GM12878 (cell line): ENCODE data around the gene NRG2. TPM values are rescaled to one million over a fixed set of nuclear protein-coding genes. Genes with fewer than 3 reads are reported as not detected.

ENCODE experiments used
- ATAC-seq: fragments of 200-7000 bp; cut with Tn5 transposase; 3 replicates; pipeline ENCODE4 v1.9.1; 2020; ENCODE audit warnings: mild to moderate bottlenecking, moderate library complexity
- BruUV-seq: library from RNA; stranded (reverse); fragments of 400-500 nt; replicated peaks from 2 replicates; lab custom pipeline; 2021; lab: Mats Ljungman, UMichigan
- CTCF ChIA-PET: fragments of 300-600 bp; sonication (Branson Sonifier 250); formaldehyde crosslinking; extraction: SDS; loops from one replicate; lab custom pipeline; 2021; ENCODE audit warnings: inconsistent platforms; lab: Yijun Ruan, JAX
- POLR2A ChIA-PET: fragments of 350-600 bp; formaldehyde crosslinking; extraction: SDS; loops from one replicate; lab custom pipeline; 2021; ENCODE audit warnings: inconsistent platforms; lab: Charles Lee
- RAD21 ChIA-PET: fragments of 300-600 bp; sonication (Branson Sonifier 250); formaldehyde crosslinking; loops from one replicate; lab custom pipeline; 2023; ENCODE audit warnings: antibody characterized with exemption; ENCODE audit not compliant: unreplicated experiment; lab: Charles Lee
- SMC1A ChIA-PET: fragments of 300-600 bp; sonication (Branson Sonifier 250); formaldehyde crosslinking; loops from one replicate; lab custom pipeline; 2023; ENCODE audit not compliant: unreplicated experiment, uncharacterized antibody; lab: Charles Lee
- DNase-seq: peaks from one replicate; pipeline ENCODE4 v3.0.0-alpha.2; 2011; ENCODE audit warnings: low read depth, low spot score
- FAIRE-seq: peaks from 3 replicates; lab custom pipeline; 2011; peaks lifted over from hg19 to GRCh38; lab: Jason Lieb, UNC
- H2AFZ ChIP-seq: 2 replicates; pipeline ENCODE4 v1.6.0; 2011; ENCODE audit warnings: low read depth, low read length, control low read depth; ENCODE audit not compliant: control insufficient read depth
- H3K27ac ChIP-seq: 2 replicates; pipeline ENCODE4 v1.5.1; 2011; ENCODE audit warnings: control low read depth; ENCODE audit not compliant: control insufficient read depth, insufficient read depth
- H3K27me3 ChIP-seq, 2 experiments: replicated peaks in 1 of 2; 2 replicates each; pipeline versions ENCODE4 v1.6.0 to v1.6.1; 2011; ENCODE audit warnings: low read length in 1 of 2; ENCODE audit not compliant: control insufficient read depth in 2 of 2, insufficient read depth in 2 of 2
- H3K36me3 ChIP-seq, 2 experiments: 2 replicates each; pipeline ENCODE4 v1.5.1; 2011; ENCODE audit warnings: low read length in 1 of 2; ENCODE audit not compliant: control insufficient read depth in 2 of 2, insufficient read depth in 2 of 2
- H3K4me1 ChIP-seq: 2 replicates; pipeline ENCODE4 v1.6.1; 2011; ENCODE audit warnings: mild to moderate bottlenecking, low read length, moderate library complexity, mixed read lengths; ENCODE audit not compliant: control insufficient read depth, insufficient read depth
- H3K4me2 ChIP-seq: 2 replicates; pipeline ENCODE4 v1.6.0; 2011; ENCODE audit warnings: control low read depth; ENCODE audit not compliant: control insufficient read depth, insufficient read depth
- H3K4me3 ChIP-seq: fragments of 200-600 bp; sonication (generic); 2 replicates; pipeline ENCODE4 v1.5.1; 2016
- H3K79me2 ChIP-seq: 2 replicates; pipeline ENCODE4 v1.6.0; 2011; ENCODE audit warnings: low read length; ENCODE audit not compliant: control insufficient read depth, insufficient read depth
- H3K9ac ChIP-seq: 2 replicates; pipeline ENCODE4 v1.8.0; 2011; ENCODE audit warnings: low read length, control low read depth, mixed read lengths; ENCODE audit not compliant: control insufficient read depth, insufficient read depth
- H3K9me3 ChIP-seq: replicated peaks from 3 replicates; pipeline ENCODE4 v1.5.1; 2011; ENCODE audit warnings: mild to moderate bottlenecking, low read length; ENCODE audit not compliant: control insufficient read depth, insufficient read depth
- H4K20me1 ChIP-seq: 2 replicates; pipeline ENCODE4 v1.6.0; 2011; ENCODE audit not compliant: control insufficient read depth, insufficient read depth
- BRCA1 ChIP-seq: IDR thresholded peaks from 2 replicates; pipeline ENCODE4 v1.6.1; 2011; ENCODE audit warnings: low read depth, low read length, improper control_type of control experiment
- CHD1 ChIP-seq: IDR thresholded peaks from 2 replicates; pipeline ENCODE4 v1.6.1; 2012; ENCODE audit warnings: low read depth, low read length, improper control_type of control experiment
- FOXK2 ChIP-seq: fragments of 450-650 bp; IDR thresholded peaks from 2 replicates; pipeline ENCODE4 v1.6.1; 2017; ENCODE audit warnings: mild to moderate bottlenecking, moderate library complexity
- GABPA ChIP-seq: IDR thresholded peaks from 2 replicates; pipeline ENCODE4 v1.6.1; 2014; ENCODE audit warnings: antibody characterized with exemption, low read depth, mild to moderate bottlenecking, inconsistent platforms
- HSF1 ChIP-seq: fragments of 150-350 bp; IDR thresholded peaks from 2 replicates; pipeline ENCODE4 v1.6.1; 2014; ENCODE audit warnings: mild to moderate bottlenecking, low read depth, low read length
- IKZF1 ChIP-seq: fragments of 450-650 bp; conservative IDR thresholded peaks from 2 replicates; pipeline ENCODE4 v1.6.1; 2017; ENCODE audit warnings: antibody characterized with exemption, mild to moderate bottlenecking
- JUND ChIP-seq: IDR thresholded peaks from 2 replicates; pipeline ENCODE4 v1.6.1; 2012; ENCODE audit warnings: low read depth, mild to moderate bottlenecking, low read length, improper control_type of control experiment, moderate library complexity
- SIN3A ChIP-seq: IDR thresholded peaks from 2 replicates; pipeline ENCODE4 v1.6.1; 2012; ENCODE audit warnings: low read depth, low read length, improper control_type of control experiment
- SMAD1 ChIP-seq: fragments of 450-650 bp; IDR thresholded peaks from 2 replicates; pipeline ENCODE4 v1.6.1; 2018; ENCODE audit warnings: mild to moderate bottlenecking, low read depth; ENCODE audit not compliant: partially characterized antibody
- SREBF1 ChIP-seq: IDR thresholded peaks from 2 replicates; pipeline ENCODE4 v1.6.1; 2012; ENCODE audit warnings: mild to moderate bottlenecking, low read length
- SRF ChIP-seq, 2 experiments: IDR thresholded peaks; 2 replicates each; pipeline ENCODE4 v1.6.1; 2011; ENCODE audit warnings: low read depth in 2 of 2, low read length in 2 of 2, mild to moderate bottlenecking in 1 of 2, moderate library complexity in 1 of 2
- ZNF384 ChIP-seq: IDR thresholded peaks from 2 replicates; pipeline ENCODE4 v1.6.1; 2012; ENCODE audit warnings: low read depth, mild to moderate bottlenecking, low read length, improper control_type of control experiment, borderline replicate concordance
- ZNF592 ChIP-seq: fragments of 450-650 bp; IDR thresholded peaks from 2 replicates; pipeline ENCODE4 v1.6.1; 2017; ENCODE audit warnings: mild to moderate bottlenecking, moderate library complexity
- WGBS: methylation state at CpG from one replicate; pipeline ENCODE4 v1.1.6; 2016; ENCODE audit warnings: low lambda C conversion rate; ENCODE audit not compliant: insufficient replicate concordance, insufficient coverage; ENCODE audit errors: missing lambda C conversion rate; 5-methylcytosine and 5-hydroxymethylcytosine counted together
- in situ Hi-C: fragments of 300-500 bp; cut with MboI; formaldehyde crosslinking; loops from 9 replicates; pipeline ENCODE4 v1.14.3; 2018; ENCODE audit warnings: mixed read lengths
- intact Hi-C: fragments of 100-400 bp; cut with micrococcal nuclease; formaldehyde crosslinking; loops from one replicate; pipeline ENCODE4 v1.14.2; 2022; ENCODE audit not compliant: unreplicated experiment
- polyA plus RNA-seq, 11 experiments: library from polyadenylated mRNA; depleted of rRNA in 4 of 11; unstranded in 6 of 11; stranded (reverse) in 5 of 11; fragments of >200 nt; fragmentation: Nextera tagmentation in 4 of 11; fragmentation: Illumina TruSeq in 1 of 11; extraction: Ambion mirVana in 4 of 11; extraction: Trizol in 1 of 11; gene quantifications; 1 replicate in 1 of 11; 2 replicates in 10 of 11; pipeline versions ENCODE4 v1.2.1 to v1.2.3, GENCODE V29; 2011 to 2016; ENCODE audit warnings: inconsistent platforms in 2 of 11, missing spikeins in 2 of 11, low read depth in 1 of 11
- total RNA-seq, 4 experiments: library from RNA; depleted of rRNA in 3 of 4; stranded (reverse); fragments of >200 nt in 3 of 4; fragmentation: Illumina TruSeq in 1 of 4; extraction: Trizol in 1 of 4; gene quantifications; 2 replicates each; pipeline versions ENCODE4 v1.2.1 to v1.2.3, GENCODE V29; 2013 to 2021
- TF ChIP-seq, protein P1 (sequence below): IDR thresholded peaks from 2 replicates; pipeline ENCODE4 v1.6.1; 2011; ENCODE audit warnings: borderline replicate concordance, low read depth, mild to moderate bottlenecking, moderate library complexity, mixed read lengths, low read length; ENCODE audit not compliant: insufficient read depth; ENCODE audit errors: extremely low read length

NRG2 gene
- total and polyA plus RNA-seq, 10 of the 15 experiments (the other 5 are each of a cell fraction or from before 2014, with no cell fraction given): 0.10 to 21.7 (median 9.6) TPM

DNA sequence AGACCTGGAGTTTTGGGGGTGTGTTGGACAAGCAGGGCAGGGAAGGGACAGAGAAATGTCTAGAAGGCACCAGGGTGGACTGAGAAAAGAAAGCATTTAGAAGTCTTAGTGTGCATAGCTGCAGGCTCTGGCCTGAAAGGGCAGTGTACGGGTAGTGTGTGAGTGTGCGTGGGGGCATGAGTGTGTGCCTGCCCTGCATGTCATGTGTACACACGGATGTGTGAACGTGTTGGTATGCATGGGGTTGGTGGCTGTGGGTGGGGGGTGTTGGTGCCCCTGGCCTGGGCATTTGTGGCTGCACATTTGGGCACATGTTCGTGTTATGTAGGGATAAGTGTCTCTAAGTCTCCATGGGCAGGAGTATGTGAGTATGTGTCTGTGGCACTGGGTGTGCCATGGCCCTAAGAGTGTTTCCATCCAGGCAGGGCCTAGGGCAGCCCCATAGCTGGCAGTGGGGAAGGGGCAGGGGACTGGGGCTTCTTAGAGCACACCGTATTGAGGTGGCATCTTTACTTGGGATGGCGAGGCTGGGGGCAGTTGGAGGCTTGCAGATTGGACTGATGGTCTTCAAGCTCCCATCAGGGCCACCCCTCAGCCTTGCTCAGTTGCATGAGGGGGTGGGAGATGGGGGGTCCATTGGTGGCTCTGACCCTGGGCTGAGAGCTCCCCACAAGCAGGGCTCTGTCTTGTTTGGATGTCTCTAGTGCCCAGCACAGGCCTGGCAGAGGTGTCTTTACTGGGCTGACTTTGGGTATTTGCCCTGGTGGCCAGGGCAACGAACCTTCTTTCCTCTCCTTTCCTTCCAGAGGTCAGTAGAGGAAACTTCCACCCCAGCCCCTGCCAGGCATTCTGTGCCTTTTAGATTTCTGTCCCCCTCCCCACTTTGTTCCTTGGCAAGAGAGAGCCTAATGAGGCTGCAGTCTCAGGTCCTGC lies 232.5 kb downstream of the NRG2 start (continued):
- TF ChIP-seq HSF1 (no peak), IKZF1 (no peak), CHD1 (no peak)

GRCh38 chr5:139809331-139809810 lies 233.7 kb downstream of the NRG2 start:
- SMC1A ChIA-PET: no interaction called here
- intact Hi-C loops: no loop called here
- H3K4me2 ChIP-seq: no peak overlapping the region
- H3K36me3 ChIP-seq: no peaks in the 10 kb centered on the region
- BruUV-seq: no TSS peak
- TF ChIP-seq ZNF592 (no peak), SIN3A (no peak), FOXK2 (no peak), SMAD1 (no peak), JUND (no peak), GABPA (no peak), BRCA1 (no peak), SRF (IDR thresholded peaks at IDR 0.05; ENCODE audit: low read depth in 2 of 2, low read length in 2 of 2) (no peak), ZNF384 (no peak), SREBF1 (no peak)
- TF ChIP-seq, protein P1, sequence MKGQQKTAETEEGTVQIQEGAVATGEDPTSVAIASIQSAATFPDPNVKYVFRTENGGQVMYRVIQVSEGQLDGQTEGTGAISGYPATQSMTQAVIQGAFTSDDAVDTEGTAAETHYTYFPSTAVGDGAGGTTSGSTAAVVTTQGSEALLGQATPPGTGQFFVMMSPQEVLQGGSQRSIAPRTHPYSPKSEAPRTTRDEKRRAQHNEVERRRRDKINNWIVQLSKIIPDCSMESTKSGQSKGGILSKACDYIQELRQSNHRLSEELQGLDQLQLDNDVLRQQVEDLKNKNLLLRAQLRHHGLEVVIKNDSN: no peak
- TF ChIP-seq, all 136 proteins: peak for 0
- no peak for ATAC-seq
- no peak for FAIRE-seq
- no peak for DNase-seq
- Histone ChIP-seq H3K79me2 (no peaks in the 10 kb centered on the region), H3K27me3 (peaks cover 0 to 2% of the 10 kb centered on the region in 2 experiments; a peak in 2 of 4 replicates), H4K20me1 (no peaks in the 10 kb centered on the region; the same call in 1 of the 2 replicates), H3K9ac (no peak overlapping the region), H3K4me1 (no peaks in the 10 kb centered on the region), H3K4me3 (no peak overlapping the region), H3K9me3 (no peaks in the 10 kb centered on the region), H3K27ac (no peak overlapping the region), H2AFZ (no peak overlapping the region)
- in situ Hi-C loops: no loop called here
- RAD21 ChIA-PET: no interaction called here
- CTCF ChIA-PET: interaction anchor here (0.7 kb wide), 1 partner anchor 22 kb away, joined by 3 read pairs; no protein-coding TSS in a partner anchor
- WGBS: 26% methylated on average over 11 of the region's 11 CpGs
- POLR2A ChIA-PET: no interaction called here
